Stomach (tissue), 9 donors: Measurements from ENCODE around the gene CHCT1. TPM values are rescaled to one million over a fixed set of nuclear protein-coding genes. Genes with fewer than 3 reads are reported as not detected.
A peak's percentile ranks its signal among the peaks of the same experiment; 100 is the strongest.
"Not testable (repeated sequence)": the region's sequence is repeated elsewhere in the genome, so short reads cannot be mapped to it uniquely, and the experiment has no call there.

ENCODE experiments used
- DNase-seq, 2 donors: peaks; one replicate each; pipeline versions ENCODE4 v3.0.0 to v3.0.0-alpha.2; 2013 to 2019
- H3K27ac ChIP-seq, 5 donors: fragments of 200-600 bp in 4 of 5; sonication (generic) in 4 of 5; one replicate each; pipeline ENCODE4 v1.5.1; 2013 to 2019; ENCODE audit warnings: mild to moderate bottlenecking in 1 of 5, moderate library complexity in 1 of 5
- H3K27me3 ChIP-seq, 3 donors: fragments of 200-600 bp; sonication (generic); one replicate each; pipeline ENCODE4 v1.5.1; 2017 to 2019; ENCODE audit warnings: mixed run types in 1 of 3
- H3K36me3 ChIP-seq, 4 donors: fragments of 200-600 bp; sonication (generic); 1 replicate in 3 of 4; 2 replicates in 1 of 4; pipeline ENCODE4 v1.5.1; 2016 to 2019
- H3K4me1 ChIP-seq, 4 donors: fragments of 200-600 bp; sonication (generic); one replicate each; pipeline ENCODE4 v1.5.1; 2016 to 2019
- H3K4me3 ChIP-seq, 4 donors: fragments of 200-600 bp; sonication (generic) in 3 of 4; one replicate each; pipeline ENCODE4 v1.5.1; 2016 to 2019; ENCODE audit warnings: mild to moderate bottlenecking in 1 of 4
- H3K9me3 ChIP-seq, 4 donors: fragments of 200-600 bp; sonication (generic); one replicate each; pipeline ENCODE4 v1.5.1; 2016 to 2019
- EP300 ChIP-seq: sonication (generic); formaldehyde crosslinking; IDR thresholded peaks from one replicate; pipeline ENCODE4 v1.6.1; 2017; ENCODE audit warnings: antibody characterized with exemption
- POLR2A ChIP-seq, 4 donors: fragments of 450-650 bp; IDR thresholded peaks; one replicate each; pipeline ENCODE4 v1.6.1; 2016; ENCODE audit warnings: antibody characterized with exemption in 4 of 4, control low read depth in 2 of 4, mild to moderate bottlenecking in 1 of 4, moderate library complexity in 1 of 4
- POLR2AphosphoS5 ChIP-seq, 3 donors: sonication (generic); formaldehyde crosslinking; IDR thresholded peaks; one replicate each; pipeline ENCODE4 v1.6.1; 2016; ENCODE audit warnings: antibody characterized with exemption in 3 of 3
- WGBS, 5 donors: extraction: QIAGEN DNeasy Blood & Tissue Kit in 3 of 5; methylation state at CpG; one replicate each; pipeline versions ENCODE4 v1.1.5 to v1.1.7; 2013 to 2018; 5-methylcytosine and 5-hydroxymethylcytosine counted together
- intact Hi-C: fragments of 100-400 bp; cut with DNase I; formaldehyde crosslinking; loops from one replicate; pipeline ENCODE4 v1.15.1; 2023; ENCODE audit warnings: low total_unique reads
- polyA plus RNA-seq, 3 donors: library from polyadenylated mRNA; stranded (reverse); fragments of 200-250 nt; gene quantifications; one replicate each; pipeline ENCODE4 v1.2.3, GENCODE V29; 2013
- total RNA-seq, 5 donors: library from RNA; depleted of rRNA; stranded (reverse); fragments of >200 nt; gene quantifications; one replicate each; pipeline versions ENCODE4 v1.1.0 to v1.2.3, GENCODE V29; 2014 to 2016
- TF ChIP-seq, protein P1 (sequence below), 7 experiments: fragments of 450-650 bp in 4 of 7; fragments of 200-600 bp in 3 of 7; sonication (generic) in 3 of 7; IDR thresholded peaks; one replicate each; pipeline ENCODE4 v1.5.1; 2016 to 2019; ENCODE audit warnings: antibody characterized with exemption in 7 of 7, control low read depth in 2 of 7, mild to moderate bottlenecking in 1 of 7
- donor health status: healthy with polysubstance abuse.
- donor health status: Bipolar disorder and iron deficiency.
- donor health status: healthy.

The CHCT1 gene
- total and polyA plus RNA-seq, 8 donors, result not detected

DNA sequence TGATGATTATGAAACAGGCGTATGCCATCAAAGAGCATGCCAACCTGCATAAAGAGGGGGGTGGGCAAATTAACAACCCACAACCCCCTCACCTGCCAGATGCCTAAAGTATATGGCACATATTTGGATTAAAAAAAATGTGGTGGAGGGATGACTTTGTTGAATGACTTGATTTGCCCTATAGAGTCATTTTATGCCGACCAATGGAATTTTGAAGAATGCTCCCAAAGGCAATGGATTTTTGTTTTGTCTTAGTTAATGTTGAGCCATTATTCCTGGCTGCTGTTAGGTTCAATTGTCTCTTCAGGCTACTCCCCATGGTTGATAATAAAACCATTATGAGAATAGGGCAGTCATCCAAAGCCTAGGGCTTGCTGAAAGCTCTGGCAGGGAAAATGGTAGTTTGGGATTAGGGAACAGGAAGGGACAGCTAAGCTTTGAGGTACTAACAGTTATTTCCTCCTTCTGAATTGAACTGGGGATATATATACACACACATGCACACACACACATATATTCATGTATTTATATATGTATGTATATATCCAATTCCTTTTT is 5.8 kb upstream of the CHCT1 start:
- Histone ChIP-seq H3K27me3 (no peaks in the 10 kb centered on the region), H3K4me1 (peaks cover 3 to 9% (median 5%) of the 10 kb centered on the region in 4 donors), H3K9me3 (no peaks in the 10 kb centered on the region), H3K4me3 (no peak overlapping the region), H3K36me3 (no peaks in the 10 kb centered on the region), H3K27ac (no peak overlapping the region)
- intact Hi-C loops, result no loop called here
- WGBS, 5 donors, result 85 to 93% (median 92%) methylated on average over 2 of the region's 2 CpGs
- DNase-seq, result no peak
- TF ChIP-seq POLR2A (IDR thresholded peaks at IDR 0.05) (no peak), POLR2AphosphoS5 (IDR thresholded peaks at IDR 0.05) (no peak), EP300 (no peak)
- TF ChIP-seq, protein P1, sequence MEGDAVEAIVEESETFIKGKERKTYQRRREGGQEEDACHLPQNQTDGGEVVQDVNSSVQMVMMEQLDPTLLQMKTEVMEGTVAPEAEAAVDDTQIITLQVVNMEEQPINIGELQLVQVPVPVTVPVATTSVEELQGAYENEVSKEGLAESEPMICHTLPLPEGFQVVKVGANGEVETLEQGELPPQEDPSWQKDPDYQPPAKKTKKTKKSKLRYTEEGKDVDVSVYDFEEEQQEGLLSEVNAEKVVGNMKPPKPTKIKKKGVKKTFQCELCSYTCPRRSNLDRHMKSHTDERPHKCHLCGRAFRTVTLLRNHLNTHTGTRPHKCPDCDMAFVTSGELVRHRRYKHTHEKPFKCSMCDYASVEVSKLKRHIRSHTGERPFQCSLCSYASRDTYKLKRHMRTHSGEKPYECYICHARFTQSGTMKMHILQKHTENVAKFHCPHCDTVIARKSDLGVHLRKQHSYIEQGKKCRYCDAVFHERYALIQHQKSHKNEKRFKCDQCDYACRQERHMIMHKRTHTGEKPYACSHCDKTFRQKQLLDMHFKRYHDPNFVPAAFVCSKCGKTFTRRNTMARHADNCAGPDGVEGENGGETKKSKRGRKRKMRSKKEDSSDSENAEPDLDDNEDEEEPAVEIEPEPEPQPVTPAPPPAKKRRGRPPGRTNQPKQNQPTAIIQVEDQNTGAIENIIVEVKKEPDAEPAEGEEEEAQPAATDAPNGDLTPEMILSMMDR (IDR thresholded peaks at IDR 0.05), result no peak

GRCh38 chr17:60419003-60419402 is 3.3 kb upstream of the CHCT1 start:
- 92 to 97% (median 95%) methylated on average over 4 of the region's 4 CpGs for WGBS, 5 donors

GRCh38 chr17:60419875-60420274 is 2.4 kb upstream of the CHCT1 start:
- H3K27ac ChIP-seq, H3K36me3 ChIP-seq, H3K9me3 ChIP-seq, H3K27me3 ChIP-seq, H3K4me3 ChIP-seq, intact Hi-C loops, DNase-seq: not testable (repeated sequence)
- H3K4me1 ChIP-seq, result peaks cover 4 to 15% (median 10%) of the 10 kb centered on the region in 4 donors
- WGBS, 5 donors, result 94 to 96% (median 95%) methylated on average over 7 of the region's 7 CpGs

More at GRCh38 chr17:60419003-60419402, 3.3 kb upstream of the CHCT1 start:
- peaks cover 4 to 15% (median 10%) of the 10 kb centered on the region in 4 donors for H3K4me1 ChIP-seq
- H3K27me3 ChIP-seq, H3K9me3 ChIP-seq, H3K27ac ChIP-seq, DNase-seq, H3K4me3 ChIP-seq, intact Hi-C loops, H3K36me3 ChIP-seq: not testable (repeated sequence)

DNA sequence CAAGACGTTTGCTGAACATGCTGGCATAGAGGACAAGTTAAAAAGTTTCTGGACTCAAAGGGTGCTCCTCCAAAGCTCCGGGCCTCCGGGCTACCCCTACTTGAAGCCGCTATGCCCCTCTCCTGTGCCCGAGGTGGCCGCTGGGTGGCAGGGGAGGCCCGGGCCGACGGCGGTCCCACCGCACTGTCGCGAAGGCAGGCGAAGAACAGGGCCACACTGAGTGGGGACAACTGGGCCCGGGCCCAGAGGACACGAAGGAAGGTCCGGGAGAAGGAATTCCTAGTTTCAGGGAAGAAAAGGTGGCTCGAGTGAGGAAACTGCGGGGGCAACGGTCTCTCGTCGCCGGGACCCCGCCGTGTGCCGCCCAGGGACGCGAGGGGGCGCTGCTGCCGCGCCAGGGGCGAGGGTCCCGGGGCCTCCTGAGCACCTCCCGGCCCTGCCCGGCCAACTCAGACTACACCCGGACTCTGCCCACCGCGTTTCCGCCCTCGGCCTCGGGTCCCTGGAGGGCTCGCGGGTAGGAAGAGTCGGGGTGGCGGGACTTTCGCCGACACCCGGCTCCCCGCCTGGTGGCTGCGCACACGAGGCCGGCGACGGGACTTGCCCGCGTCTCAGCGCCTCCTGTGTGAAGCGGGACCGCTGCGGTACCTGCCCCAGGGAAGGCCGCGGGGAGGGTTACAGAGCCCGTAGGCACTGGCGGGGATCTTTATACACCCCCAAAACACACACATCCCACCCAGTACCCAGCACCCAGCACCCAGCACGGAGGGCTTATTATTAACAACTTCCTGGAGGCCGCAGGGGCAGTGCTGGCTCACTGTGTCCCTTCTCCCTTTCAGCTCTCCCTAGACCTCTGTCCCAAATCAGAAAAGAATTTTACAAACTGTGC is 772 bp upstream of the CHCT1 start:
- no peaks in the 10 kb centered on the region for H3K27me3 ChIP-seq
- H3K9me3 ChIP-seq, result no peaks in the 10 kb centered on the region
- peak overlapping the region in 4 of 5 donors; percentile 10 to 71 (median 46) for H3K27ac ChIP-seq
- intact Hi-C loops, result no loop called here
- 2 to 6% (median 2%) methylated on average over 20 to 66 of the region's 66 CpGs for WGBS, 5 donors
- H3K4me3 ChIP-seq, result peak overlapping the region; percentile 53 to 59 (median 56)
- H3K36me3 ChIP-seq, result no peaks in the 10 kb centered on the region
- H3K4me1 ChIP-seq, result peaks cover 4 to 15% (median 10%) of the 10 kb centered on the region in 4 donors
- peak; percentile 74 to 86 for DNase-seq
- TF ChIP-seq POLR2A (IDR thresholded peaks at IDR 0.05) (no peak), EP300 (no peak), POLR2AphosphoS5 (IDR thresholded peaks at IDR 0.05) (peak in 1 of 3 donors; percentile 38)
- TF ChIP-seq, protein P1 (IDR thresholded peaks at IDR 0.05), result peak in 5 of 7 experiments; percentile 87 to 93 (median 91)

DNA sequence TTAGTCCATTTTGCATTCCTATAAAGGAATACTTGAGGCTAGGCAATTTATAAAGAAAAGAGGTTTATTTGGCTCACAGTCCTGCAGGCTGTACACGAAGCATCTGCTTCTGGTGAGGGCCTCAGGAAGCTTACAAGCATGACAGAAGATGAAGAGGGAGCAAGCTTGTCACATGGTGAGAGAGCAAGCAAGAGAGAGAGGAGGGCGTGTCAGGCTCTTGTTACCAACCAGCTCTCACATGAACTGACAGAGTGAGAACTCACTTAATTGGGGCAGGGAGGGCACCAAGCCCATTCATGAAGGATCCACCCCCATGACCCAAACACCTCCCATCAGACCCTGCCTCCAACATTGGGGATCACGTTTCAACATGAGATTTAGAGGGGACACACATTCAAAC is 1.6 kb downstream of the CHCT1 start:
- Histone ChIP-seq H3K36me3 (no peaks in the 10 kb centered on the region), H3K27me3 (no peaks in the 10 kb centered on the region), H3K4me3 (no peak overlapping the region), H3K9me3 (no peaks in the 10 kb centered on the region), H3K27ac (no peak overlapping the region), H3K4me1 (peaks cover 4 to 15% (median 10%) of the 10 kb centered on the region in 4 donors)
- WGBS, 5 donors, result 69 to 74% (median 70%) methylated on average over 3 of the region's 3 CpGs
- intact Hi-C loops, result no loop called here
- no peak for DNase-seq
- TF ChIP-seq, protein P1 (IDR thresholded peaks at IDR 0.05), result no peak
- no peak for TF ChIP-seq POLR2A (IDR thresholded peaks at IDR 0.05)
- no peak for TF ChIP-seq EP300
- no peak for TF ChIP-seq POLR2AphosphoS5 (IDR thresholded peaks at IDR 0.05)
